HepG2 (cell line): ENCODE data around the gene ARG1. TPM values are rescaled to one million over a fixed set of nuclear protein-coding genes. Genes with fewer than 3 reads are reported as not detected.

Source experiments
- CEBPZ ChIP-seq: IDR thresholded peaks from 2 replicates; pipeline ENCODE4 v1.6.1; 2012; ENCODE audit warnings: low read length, improper control_type of control experiment
- ERF ChIP-seq: IDR thresholded peaks from 2 replicates; pipeline ENCODE4 v1.6.1; 2018; ENCODE audit warnings: missing biosample characterization, missing genetic modification reagents
- HMGXB3 ChIP-seq: sonication (generic); formaldehyde crosslinking; IDR thresholded peaks from 2 replicates; pipeline ENCODE4 v1.4.0; 2020; ENCODE audit warnings: missing genetic modification reagents, borderline replicate concordance
- KDM2A ChIP-seq: sonication (generic); formaldehyde crosslinking; IDR thresholded peaks from 2 replicates; pipeline ENCODE4 v1.4.0; 2020; ENCODE audit warnings: low read depth, missing genetic modification reagents, borderline replicate concordance
- MED1 ChIP-seq: sonication (generic); formaldehyde crosslinking; IDR thresholded peaks from 2 replicates; pipeline ENCODE4 v1.4.0; 2020; ENCODE audit warnings: missing genetic modification reagents
- MEIS1 ChIP-seq: sonication (generic); formaldehyde crosslinking; IDR thresholded peaks from 2 replicates; pipeline ENCODE4 v1.9.0; 2021; ENCODE audit warnings: mild to moderate bottlenecking, missing genetic modification reagents, moderate library complexity, borderline replicate concordance
- NR0B2 ChIP-seq: sonication (generic); formaldehyde crosslinking; IDR thresholded peaks from 2 replicates; pipeline ENCODE4 v1.4.0; 2020; ENCODE audit warnings: mild to moderate bottlenecking, missing genetic modification reagents
- PBX3 ChIP-seq: sonication (generic); formaldehyde crosslinking; IDR thresholded peaks from 2 replicates; pipeline ENCODE4 v1.8.1; 2023; ENCODE audit warnings: missing genetic modification reagents, inconsistent platforms, borderline replicate concordance
- SRSF4 ChIP-seq: fragments of 200-400 bp; formaldehyde crosslinking; IDR thresholded peaks from one replicate; pipeline ENCODE4 v1.6.1; 2018; ENCODE audit warnings: mild to moderate bottlenecking, low read depth, low read length, moderate library complexity; ENCODE audit not compliant: poor library complexity, severe bottlenecking
- STAT5B ChIP-seq: sonication (generic); formaldehyde crosslinking; IDR thresholded peaks from 2 replicates; pipeline ENCODE4 v1.4.0; 2020; ENCODE audit warnings: missing genetic modification reagents
- THAP7 ChIP-seq: sonication (generic); formaldehyde crosslinking; IDR thresholded peaks from 2 replicates; pipeline ENCODE4 v1.8.1; 2023; ENCODE audit warnings: mild to moderate bottlenecking, missing genetic modification reagents
- ZBTB2 ChIP-seq: sonication (generic); formaldehyde crosslinking; IDR thresholded peaks from 2 replicates; pipeline ENCODE4 v1.8.0; 2022; ENCODE audit warnings: low read depth, missing genetic modification reagents
- ZNF224 ChIP-seq: sonication (generic); formaldehyde crosslinking; IDR thresholded peaks from 2 replicates; pipeline ENCODE4 v1.5.0; 2020; ENCODE audit warnings: mild to moderate bottlenecking, missing genetic modification reagents
- ZNF383 ChIP-seq: sonication (generic); formaldehyde crosslinking; IDR thresholded peaks from 2 replicates; pipeline ENCODE4 v1.4.0; 2020; ENCODE audit warnings: missing genetic modification reagents, mild to moderate bottlenecking, borderline replicate concordance
- ZNF766 ChIP-seq: sonication (generic); formaldehyde crosslinking; IDR thresholded peaks from 2 replicates; pipeline ENCODE4 v1.5.0; 2020; ENCODE audit warnings: missing genetic modification reagents, borderline replicate concordance
- polyA plus RNA-seq, 8 experiments: library from polyadenylated mRNA; depleted of rRNA in 3 of 8; stranded (reverse) in 7 of 8; unstranded in 1 of 8; fragments of >200 nt; fragmentation: Illumina TruSeq in 4 of 8; extraction: Trizol in 4 of 8; gene quantifications; 2 replicates each; pipeline versions ENCODE4 v1.2.1 to v1.2.3, GENCODE V29; 2011 to 2016; ENCODE audit warnings: low read depth in 4 of 8, missing spikeins in 1 of 8, mixed read lengths in 1 of 8; ENCODE audit not compliant: insufficient read depth in 1 of 8
- total RNA-seq, 5 experiments: library from RNA; depleted of rRNA; stranded (reverse); fragments of >200 nt; fragmentation: Illumina TruSeq; extraction: Trizol; gene quantifications; 2 replicates each; pipeline ENCODE4 v1.2.3, GENCODE V29; 2016; ENCODE audit warnings: low read depth in 1 of 5

The ARG1 gene
- total and polyA plus RNA-seq, 2 of the 13 experiments (the other 11 are each of a cell fraction or from before 2014, with no cell fraction given), result 2.2 to 11.2 TPM

GRCh38 chr6:131627724-131628682, 55.0 kb downstream of the ARG1 start, which contains the start of gene MED23 (continued):
- TF ChIP-seq PBX3 (CRISPR knock-in tag), result peak; percentile 72; the same call in 1 of the 2 replicates
- peak; percentile 99 for TF ChIP-seq MEIS1 (CRISPR knock-in tag)
- TF ChIP-seq SRSF4, result no peak
- TF ChIP-seq ZNF766, result peak; percentile 95
- TF ChIP-seq STAT5B (CRISPR knock-in tag), result peak; percentile 87; the same call in 1 of the 2 replicates
- peak; percentile 94 for TF ChIP-seq HMGXB3 (CRISPR knock-in tag)
- TF ChIP-seq ZNF224 (CRISPR knock-in tag), result peak; percentile 99
- TF ChIP-seq CEBPZ, result no peak
- TF ChIP-seq NR0B2, result peak; percentile 95; the same call in 1 of the 2 replicates
- peak; percentile 84 for TF ChIP-seq ZBTB2 (CRISPR knock-in tag)
- TF ChIP-seq ERF, result peak; percentile 100
- TF ChIP-seq THAP7 (CRISPR knock-in tag), result peak; percentile 99
- peak; percentile 100 for TF ChIP-seq ZNF383 (CRISPR knock-in tag)
- peak; percentile 99 for TF ChIP-seq KDM2A (CRISPR knock-in tag)
- TF ChIP-seq MED1, result peak; percentile 97
